GM21381 (cell line): Measurements from ENCODE around the gene PTRH2.
"Not testable (repeated sequence)": the region's sequence is repeated elsewhere in the genome, so short reads cannot be mapped to it uniquely, and the experiment has no call there.

ENCODE experiments used
- ATAC-seq: cut with Tn5 transposase; IDR thresholded peaks from one replicate; pipeline ENCODE4 v1.9.1; 2021; ENCODE audit warnings: mild to moderate bottlenecking, moderate library complexity; ENCODE audit not compliant: unreplicated experiment

PTRH2 gene

DNA sequence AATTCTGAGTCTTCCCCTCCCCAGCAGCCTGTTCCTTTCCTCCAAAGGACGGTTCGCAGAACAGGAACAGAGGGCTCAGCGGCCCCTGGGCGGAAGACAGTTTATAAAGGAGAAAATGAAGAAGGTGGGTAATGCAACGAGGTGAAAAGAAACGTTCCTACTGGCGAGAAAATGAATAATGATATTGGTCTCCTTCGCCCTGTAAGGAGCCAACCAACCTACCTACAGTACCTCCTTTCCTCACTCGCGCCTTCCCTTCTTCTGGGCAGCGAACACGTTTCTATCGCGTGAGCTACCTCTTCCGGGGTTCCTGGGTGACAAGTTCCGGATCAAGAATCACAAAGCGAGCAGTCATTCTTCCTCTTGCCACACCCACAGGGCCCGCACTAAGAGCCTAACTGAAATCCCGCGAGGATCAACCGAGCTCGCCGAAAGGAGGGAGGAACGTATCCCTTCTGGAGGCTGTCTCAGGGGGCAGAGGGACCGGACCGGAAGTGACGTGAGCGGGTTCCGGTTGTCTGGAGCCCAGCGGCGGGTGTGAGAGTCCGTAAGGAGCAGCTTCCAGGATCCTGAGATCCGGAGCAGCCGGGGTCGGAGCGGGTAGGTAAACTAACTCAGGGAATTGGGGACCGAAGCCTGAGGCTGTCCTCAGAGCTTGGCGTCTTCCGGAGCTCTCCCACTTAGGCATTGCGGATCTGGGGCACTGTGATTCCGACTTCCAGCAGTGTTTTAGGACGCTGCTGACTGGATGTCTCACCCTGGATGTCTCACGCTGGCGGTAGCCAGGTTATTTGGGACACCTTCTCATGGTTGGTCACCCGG, at the start of gene PTRH2, which contains the start of gene VMP1:
Gene PTRH2 (minus strand): TSS at position 282 of the 822 bp plus-strand sequence. CDS start 9,452 bp downstream, outside the sequence.
Gene VMP1 (plus strand): TSS at position 506 of the 822 bp plus-strand sequence. CDS start 23,793 bp downstream, outside the sequence.
- ATAC-seq: peak; percentile 95

DNA sequence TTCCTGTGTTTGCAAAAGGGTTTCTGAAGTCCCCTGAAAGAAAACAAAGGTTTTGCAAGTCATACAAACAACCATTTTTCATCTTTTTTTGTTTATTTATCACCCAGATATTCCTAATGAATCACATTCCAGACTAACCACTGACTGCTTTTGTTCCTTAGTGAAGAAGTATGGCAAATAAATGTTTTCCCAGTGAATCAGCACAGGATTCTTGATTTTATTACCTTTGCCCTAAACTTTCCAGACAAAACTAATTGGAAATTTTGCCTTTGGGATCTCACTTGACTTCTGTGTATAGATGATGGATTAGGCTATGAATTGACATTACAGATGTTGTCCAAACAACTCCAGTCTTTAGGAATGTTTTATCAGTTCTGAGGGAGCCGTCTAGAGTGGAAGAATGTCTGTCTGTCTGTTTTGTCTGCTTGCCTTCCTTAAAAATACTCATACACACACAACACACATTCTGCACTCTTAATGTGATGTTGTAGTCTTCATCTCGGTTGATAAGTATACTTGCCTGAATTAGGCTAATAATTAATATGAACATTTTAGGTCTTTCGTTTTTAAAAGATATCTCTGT, 49.1 kb upstream of the PTRH2 start:
- no peak for ATAC-seq

DNA sequence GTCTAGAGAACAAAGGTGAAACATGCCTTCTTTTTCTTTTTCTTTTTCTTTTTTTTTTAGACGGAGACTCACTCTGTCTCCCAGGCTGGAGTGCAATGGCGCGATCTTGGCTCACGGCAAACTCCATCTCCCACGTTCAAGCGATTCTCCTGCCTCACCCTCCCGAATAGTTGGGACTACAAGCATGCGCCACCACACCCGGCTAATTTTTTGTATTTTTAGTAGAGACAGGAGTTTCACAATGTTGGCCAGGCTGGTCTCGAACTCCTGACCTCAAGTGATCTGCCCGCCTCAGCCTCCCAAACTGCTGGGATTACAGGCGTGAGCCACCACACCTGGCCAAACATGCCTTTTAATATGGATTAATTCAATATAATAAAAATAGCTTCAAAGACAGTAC, 47.8 kb upstream of the PTRH2 start:
- ATAC-seq: not testable (repeated sequence)

DNA sequence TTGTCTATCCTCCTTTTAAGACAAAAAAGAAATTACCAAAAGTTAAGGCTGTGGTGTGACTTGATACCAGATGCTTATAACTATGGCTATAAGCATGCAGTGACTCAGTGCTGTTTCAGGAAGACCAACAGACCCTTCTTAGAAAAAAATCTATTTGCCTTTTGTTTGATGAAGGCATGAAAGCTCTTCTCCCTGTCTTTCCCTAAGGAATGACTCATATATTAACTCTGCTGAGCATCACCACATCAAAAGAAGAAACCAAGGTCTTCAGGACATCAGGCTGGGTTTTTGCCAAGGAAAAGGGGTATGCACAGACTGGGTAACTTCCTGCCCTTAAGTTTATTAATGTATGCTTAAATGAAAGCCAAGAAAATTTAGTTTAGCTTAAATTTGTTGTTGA, 47.3 kb upstream of the PTRH2 start:
- no peak for ATAC-seq

DNA sequence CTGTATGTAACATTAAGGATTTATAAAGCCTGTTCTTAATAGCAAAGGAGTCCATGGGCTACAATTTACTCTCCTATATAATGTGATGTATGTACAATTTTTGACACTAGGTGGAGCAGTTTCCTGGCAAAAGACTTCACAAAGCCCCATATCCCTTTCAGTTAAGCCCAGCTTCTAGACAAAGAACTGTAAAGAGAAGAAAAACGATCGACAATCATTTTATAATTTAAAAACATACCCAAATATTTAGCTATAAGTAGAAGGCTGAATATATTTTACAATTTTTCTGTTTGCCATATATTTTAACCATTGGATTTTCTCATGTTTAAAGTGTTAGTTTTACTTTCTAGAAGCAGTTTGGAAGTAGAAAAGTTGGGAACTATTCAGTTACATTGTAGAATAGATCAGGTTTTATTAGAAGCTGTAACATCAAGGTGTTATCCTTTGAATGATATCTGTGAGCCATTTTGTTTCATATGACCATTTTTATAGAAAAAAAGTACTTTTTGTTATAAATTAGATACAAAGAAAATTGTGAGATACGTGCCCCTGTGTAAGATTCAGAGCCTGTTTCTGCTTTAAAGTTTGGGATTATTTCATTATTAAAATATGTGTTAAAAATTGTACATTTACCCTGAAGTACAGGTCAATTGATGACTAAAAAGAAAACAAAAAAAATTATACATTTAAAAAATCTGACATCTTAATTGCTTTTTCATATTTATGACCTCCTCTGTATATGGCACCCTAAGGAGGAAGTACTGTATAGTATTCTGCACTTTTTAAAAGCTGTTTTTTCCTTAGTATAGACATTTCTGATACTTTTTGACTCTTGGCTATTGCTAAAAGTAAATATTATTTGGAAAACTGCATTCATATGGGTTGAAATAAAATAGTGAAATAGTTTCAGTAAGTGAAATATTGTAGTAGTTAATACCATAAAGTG, 46.6 kb upstream of the PTRH2 start:
- no peak for ATAC-seq

DNA sequence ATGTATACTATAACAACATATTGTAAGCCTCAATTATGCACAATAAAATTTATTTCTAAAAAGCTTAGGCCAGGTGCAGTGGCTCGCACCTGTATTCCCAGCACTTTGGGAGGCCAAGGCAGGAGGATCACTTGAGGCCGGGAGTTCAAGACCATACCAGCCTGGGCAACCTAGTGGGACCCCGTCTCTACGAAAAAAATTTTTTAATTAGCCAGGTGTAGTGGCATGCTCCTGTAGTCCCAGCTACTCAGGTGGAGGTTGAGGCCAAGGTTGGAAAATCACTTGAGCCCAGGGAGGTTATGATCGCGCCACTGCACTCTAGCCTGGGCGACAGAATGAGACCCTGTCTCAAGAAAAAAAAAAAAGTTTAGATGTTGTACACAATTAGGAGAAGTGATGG, 45.7 kb upstream of the PTRH2 start:
- no peak for ATAC-seq

DNA sequence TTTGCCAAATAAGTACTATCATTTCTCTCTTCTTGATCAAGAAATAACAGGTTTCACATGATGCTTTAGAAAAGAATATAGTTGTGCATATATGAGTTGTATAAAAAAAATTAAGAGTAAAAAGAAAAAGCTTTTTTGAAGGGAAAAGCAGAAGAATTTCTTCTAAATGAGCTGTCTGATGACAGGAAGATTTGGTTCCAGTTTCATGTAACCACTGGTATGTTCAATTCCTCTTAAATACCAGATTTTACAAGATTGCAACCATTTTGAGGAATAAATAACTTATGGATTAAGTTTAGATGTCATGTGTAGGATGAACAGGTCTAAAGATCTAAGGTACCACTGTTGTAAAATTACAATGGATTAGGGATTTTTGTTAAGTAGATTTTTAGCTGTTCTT, 45.2 kb upstream of the PTRH2 start:
- no peak for ATAC-seq

DNA sequence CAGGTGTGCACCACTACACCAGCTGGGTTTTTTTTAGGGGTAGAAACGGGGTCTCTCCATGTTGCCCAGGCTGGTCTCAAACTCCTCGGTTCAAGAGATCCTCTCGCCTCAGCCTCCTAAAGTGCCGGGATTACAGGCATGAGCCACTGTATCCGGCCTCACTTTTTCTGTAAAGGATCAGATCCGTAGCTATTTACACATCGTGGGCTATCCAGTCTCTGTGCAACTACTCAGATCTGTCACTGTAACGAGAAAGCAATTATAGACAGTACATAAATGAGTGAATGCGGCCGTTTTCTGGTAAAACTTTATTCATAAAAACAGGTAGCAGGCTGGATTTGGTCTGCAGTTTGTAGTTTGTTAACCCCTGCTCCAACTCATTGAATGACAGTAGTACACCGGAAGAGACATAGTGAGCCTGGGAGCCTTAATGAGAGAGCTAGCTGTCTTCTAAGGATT, 44.8 kb upstream of the PTRH2 start:
- ATAC-seq: no peak

DNA sequence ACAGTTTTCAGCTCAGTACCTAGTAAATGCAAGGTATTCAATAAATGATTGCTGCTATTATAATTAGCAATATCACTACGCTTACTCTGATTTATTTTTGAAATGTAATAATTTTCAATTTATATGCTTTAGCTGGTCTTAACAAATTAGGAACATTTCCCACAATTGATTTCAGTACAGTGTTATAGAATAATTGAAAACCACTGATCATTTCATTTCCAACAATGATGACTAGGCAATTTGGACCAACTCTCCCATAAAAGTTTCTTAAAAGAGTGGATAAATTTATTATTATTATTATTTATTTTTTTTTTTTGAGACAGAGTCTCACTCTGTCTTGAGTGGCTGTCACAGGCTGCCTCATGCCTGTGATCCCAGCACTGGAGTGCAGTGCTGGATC, 41.4 kb upstream of the PTRH2 start:
- ATAC-seq: no peak

DNA sequence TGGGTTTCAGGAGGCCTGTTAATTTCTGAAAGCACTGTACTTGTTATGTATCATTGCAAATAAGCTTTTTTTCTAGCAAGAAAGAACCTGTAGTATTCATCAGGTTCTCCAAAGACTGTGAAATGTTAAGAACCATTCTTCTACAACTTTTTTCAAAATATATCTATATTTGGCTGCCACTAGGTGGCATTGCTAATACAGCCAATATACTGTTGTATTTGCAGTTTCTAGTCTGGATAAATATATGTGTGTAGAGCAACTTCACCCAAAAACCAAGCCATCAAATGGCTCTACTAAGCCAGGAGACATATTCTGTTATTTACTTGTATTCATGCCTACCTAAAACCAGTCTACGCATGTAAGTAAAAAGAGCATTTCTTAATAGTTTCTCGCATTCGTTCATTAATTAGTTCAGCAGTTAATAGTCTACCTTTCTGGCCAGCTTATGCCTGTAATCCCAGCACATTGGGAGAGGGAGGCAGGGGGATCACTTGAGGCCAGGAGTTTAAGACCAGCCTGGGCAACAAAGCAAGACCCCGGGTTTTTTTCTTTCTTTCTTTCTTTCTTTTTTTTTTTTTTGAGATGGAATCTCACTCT, 39.7 kb upstream of the PTRH2 start:
- ATAC-seq: no peak

DNA sequence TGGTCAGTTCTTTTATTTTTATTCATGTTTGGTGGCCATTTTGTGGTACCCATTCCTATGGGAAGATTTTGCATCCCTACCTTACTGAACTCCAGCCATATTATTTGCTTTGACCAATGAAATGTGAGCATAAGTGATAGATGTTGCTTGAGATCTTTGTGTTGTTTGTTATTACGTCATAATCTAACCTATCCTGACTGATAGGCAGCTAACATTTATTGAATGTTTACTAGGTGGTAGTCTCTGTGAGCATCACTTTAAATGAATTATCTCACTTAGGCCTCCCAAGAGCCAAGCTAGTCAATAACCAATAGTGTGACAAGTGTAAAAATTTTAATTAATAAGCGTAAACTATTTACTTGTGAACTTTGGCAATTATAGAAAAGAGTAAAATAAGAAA, 37.8 kb upstream of the PTRH2 start:
- ATAC-seq: no peak

DNA sequence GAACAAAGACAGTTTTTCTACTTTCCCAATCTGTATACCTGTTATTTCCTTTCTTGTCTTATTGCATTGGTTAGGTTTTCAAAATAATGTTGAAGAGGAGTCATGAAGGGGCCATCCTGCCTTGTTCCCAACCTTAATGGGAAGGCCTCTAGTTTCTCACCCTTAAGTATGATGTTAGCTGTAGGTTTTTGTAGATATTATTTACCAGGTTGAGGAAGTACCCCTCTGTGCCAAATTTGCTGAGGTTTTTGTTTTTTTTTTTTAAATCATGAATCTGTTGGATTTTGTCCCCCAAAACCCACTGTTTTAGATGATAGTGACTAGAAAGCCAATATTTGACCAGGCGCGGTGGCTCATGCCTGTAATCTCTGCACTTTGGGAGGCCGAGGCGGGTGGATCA, 36.6 kb upstream of the PTRH2 start:
- no peak for ATAC-seq

DNA sequence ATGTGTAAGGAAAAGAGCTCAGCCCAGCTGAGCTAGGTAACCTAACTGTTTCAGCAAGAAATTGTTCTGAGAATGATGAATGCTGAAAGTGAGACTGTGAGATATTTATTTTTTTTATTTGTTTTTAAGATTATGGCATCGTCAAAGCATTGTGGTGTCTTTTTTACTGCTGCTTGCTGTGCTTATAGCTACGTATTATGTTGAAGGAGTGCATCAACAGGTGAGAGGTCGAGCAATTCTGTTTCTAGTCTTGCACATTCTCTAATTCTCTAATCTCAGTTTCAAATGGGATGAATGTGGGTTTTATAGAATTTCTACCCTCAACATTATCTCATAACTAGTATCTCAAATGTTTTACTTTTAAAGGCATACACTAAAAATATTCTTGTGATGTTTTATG, 30.1 kb upstream of the PTRH2 start:
- ATAC-seq: no peak

DNA sequence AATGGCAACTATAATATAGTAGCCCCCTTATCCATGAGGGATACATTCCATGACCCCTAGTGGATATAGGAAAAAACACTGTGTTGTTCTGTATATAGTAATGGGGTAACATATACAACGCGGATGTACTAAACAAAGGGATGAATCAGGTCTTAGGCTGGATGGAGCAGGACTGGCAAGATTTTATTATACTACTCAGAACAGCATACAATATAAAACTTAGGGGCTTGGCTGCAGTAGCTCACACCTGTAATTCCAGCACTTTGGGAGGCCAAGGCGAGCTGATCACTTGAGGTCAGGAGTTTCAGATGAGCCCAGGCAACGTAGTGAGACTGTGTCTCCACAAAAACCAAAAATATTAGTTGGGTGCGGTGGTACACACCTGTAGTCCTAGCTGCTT, 27.0 kb upstream of the PTRH2 start:
- no peak for ATAC-seq

DNA sequence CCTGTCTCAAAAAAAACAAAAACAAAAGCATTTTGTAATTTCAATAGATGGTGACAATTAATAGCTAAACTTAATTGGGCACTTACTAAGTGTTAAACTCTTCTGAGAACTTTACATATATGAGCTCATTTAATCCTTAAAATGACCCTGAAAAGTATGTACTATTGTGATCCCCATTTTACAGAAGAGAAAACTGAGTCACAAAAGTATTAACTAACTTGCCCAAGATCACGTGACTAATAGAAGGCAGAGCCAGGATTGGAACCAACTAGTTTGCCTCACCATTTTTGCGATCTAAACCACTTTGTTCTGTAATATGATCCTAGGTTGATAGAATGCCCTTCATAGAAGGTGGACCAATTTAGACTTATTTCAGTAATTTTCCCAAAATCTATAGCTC, 26.5 kb upstream of the PTRH2 start:
- no peak for ATAC-seq

DNA sequence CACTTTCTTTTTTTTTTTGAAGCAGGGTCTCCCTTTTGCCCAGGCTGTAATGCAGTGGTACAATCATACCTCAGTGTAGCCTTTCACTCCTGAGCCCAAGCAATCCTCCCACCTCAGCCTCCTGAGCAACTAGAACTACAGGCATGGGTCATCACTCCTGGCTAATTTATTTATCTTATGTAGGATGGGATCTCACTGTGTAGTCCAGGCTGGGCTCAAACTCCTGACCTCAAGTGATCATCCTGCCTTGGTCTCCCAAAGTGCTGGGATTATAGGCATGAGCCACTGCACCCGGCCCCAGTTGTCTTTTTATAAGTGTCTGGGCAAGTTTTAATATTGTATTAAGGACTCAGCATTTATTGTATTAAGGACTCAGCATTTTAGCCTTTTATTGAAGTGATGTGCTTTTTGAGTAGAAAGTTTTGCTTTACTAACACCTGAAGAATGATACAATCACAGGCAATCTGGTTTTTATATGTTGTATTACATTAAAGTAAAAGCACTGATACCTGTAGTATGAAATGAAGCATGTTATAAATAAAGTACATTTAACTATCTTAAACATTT, 23.1 kb upstream of the PTRH2 start:
- no peak for ATAC-seq

DNA sequence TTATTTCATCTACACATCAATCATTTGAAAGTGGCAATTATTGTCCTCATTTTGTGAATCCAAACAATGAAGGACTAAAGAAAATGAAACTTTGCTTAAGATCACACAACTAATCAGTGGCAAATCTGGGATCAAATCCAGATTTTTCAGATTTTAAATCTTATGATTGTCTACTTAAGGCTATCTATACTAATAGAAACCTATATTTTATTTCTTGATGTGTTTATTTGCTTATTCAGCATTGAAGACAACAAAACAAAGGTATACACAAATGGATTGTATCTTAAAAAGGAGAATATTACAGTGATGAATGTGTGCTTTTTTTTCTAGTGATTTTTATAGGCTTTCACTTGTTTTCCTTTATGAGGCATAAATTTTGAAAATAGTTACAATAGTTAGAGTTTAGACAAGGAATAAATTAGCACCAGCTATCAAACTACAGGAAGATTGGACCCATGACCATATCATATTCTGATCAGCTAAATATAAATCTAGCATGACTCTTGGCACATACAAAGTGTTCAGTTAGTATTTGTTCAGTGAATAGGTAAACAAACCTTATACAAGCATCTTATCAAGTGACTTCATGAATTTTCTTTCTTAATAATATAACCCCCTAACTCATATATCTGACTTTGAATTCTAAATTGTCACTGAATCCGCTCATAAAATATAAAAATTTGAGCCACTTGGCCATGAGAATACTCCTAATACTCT, 20.7 kb upstream of the PTRH2 start:
- no peak for ATAC-seq

DNA sequence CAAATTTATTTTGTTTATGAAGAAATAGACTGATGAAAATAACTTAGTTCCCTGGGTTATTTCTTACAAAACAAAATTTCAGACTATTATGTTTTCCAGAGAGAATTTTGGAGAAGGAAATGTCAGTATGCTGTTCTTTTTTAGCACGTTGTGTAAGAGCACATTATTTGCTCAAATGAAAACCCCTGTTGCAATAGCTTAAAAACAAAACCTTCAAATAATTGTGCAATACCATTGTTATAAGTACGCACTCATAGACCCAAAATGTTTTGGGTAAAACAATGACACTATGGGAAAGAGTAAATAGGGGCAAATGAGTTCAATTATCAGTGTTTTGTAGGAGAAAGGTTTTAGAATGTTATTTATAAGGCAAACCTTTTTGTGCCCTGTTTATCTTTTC, 18.5 kb upstream of the PTRH2 start:
- no peak for ATAC-seq

DNA sequence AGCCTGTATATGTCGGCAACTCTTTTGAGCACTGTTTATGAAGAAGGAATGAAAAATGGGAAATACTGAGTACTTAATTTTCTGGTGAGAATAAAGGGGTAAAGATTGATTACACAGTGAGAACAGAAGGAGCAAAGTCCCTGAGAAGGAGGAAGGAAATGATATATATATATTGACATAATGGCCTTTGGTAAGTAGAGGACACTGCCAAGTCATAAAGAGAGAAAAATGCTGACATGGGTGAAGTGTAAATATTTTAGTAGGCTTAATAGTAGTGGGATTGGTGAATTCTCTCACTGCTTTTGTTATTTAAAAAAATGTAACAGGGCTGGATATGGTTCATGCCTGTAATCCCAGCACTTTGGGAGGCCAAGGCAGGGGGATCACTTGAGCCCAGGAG, 16.4 kb upstream of the PTRH2 start:
- no peak for ATAC-seq

DNA sequence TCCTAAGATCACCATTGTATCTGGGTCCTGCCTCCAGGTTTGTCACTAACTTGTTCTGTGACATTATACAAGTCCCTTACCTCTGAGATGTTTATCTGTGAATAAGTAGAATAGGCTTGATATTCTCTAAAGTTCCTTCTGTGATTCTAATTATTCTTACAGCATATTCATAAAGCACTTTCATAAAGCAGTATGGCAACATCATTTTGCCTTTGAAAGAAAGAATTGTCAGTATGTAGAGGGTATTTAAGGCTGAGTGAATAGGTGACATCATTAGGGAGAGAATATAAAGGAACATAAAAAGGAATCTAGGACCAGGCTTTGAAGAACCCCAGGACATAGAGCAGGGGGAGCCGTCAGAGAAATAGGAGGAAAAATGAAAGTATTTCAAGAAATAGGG, 15.8 kb upstream of the PTRH2 start:
- ATAC-seq: no peak
